Transverse colon (tissue), 4 donors: ENCODE results near the gene PDIA4. TPM values are rescaled to one million over a fixed set of nuclear protein-coding genes. Genes with fewer than 3 reads are reported as not detected.

Experiments used
- DNase-seq: peaks from one replicate; pipeline ENCODE4 v3.0.0-alpha.2; 2019
- H3K27ac ChIP-seq, 4 donors: fragments of 200-600 bp; sonication (generic); 2 replicates each; pipeline ENCODE4 v1.5.1; 2016 to 2018; ENCODE audit warnings: inconsistent platforms in 4 of 4
- H3K27me3 ChIP-seq: fragments of 200-600 bp; sonication (generic); 2 replicates; pipeline ENCODE4 v1.5.1; 2017; ENCODE audit warnings: inconsistent platforms
- H3K36me3 ChIP-seq, 4 donors: fragments of 200-600 bp; sonication (generic); 2 replicates each; pipeline ENCODE4 v1.5.1; 2017 to 2019; ENCODE audit warnings: inconsistent platforms in 4 of 4
- H3K4me1 ChIP-seq, 4 donors: fragments of 200-600 bp; sonication (generic); 2 replicates each; pipeline ENCODE4 v1.5.1; 2017 to 2020; ENCODE audit warnings: inconsistent platforms in 4 of 4
- H3K4me3 ChIP-seq, 4 donors: fragments of 200-600 bp; sonication (generic); 1 replicate in 1 of 4; 2 replicates in 3 of 4; pipeline versions ENCODE4 v1.5.1 to v1.6.1; 2017 to 2019; ENCODE audit warnings: inconsistent platforms in 4 of 4
- H3K9me3 ChIP-seq, 2 donors: fragments of 200-600 bp; sonication (generic); 2 replicates each; pipeline ENCODE4 v1.5.1; 2017 to 2019; ENCODE audit warnings: inconsistent platforms in 2 of 2
- CTCF ChIP-seq, 5 experiments: fragments of 200-600 bp in 3 of 5; fragments of 450-650 bp in 2 of 5; sonication (generic) in 3 of 5; IDR thresholded peaks; 1 replicate in 2 of 5; 2 replicates in 3 of 5; pipeline ENCODE4 v1.5.1; 2016 to 2017; ENCODE audit warnings: antibody characterized with exemption in 5 of 5, inconsistent platforms in 3 of 5, mild to moderate bottlenecking in 2 of 5, moderate library complexity in 1 of 5
- EP300 ChIP-seq: sonication (generic); formaldehyde crosslinking; IDR thresholded peaks from one replicate; pipeline ENCODE4 v1.6.1; 2017; ENCODE audit warnings: antibody characterized with exemption, low read depth
- POLR2A ChIP-seq: fragments of 450-650 bp; IDR thresholded peaks from one replicate; pipeline ENCODE4 v1.6.1; 2016; ENCODE audit warnings: antibody characterized with exemption, mild to moderate bottlenecking, moderate library complexity
- POLR2AphosphoS5 ChIP-seq, 3 donors: sonication (generic); formaldehyde crosslinking; IDR thresholded peaks; one replicate each; pipeline ENCODE4 v1.6.1; 2016; ENCODE audit warnings: antibody characterized with exemption in 3 of 3
- WGBS, 2 donors: methylation state at CpG; one replicate each; pipeline ENCODE4 v1.1.5; 2018; ENCODE audit warnings: low coverage in 1 of 2; 5-methylcytosine and 5-hydroxymethylcytosine counted together
- in situ Hi-C, 4 donors: fragments of 200-750 bp; cut with MboI; loops; one replicate each; pipeline versions ENCODE4 v1.15.0 to v1.15.1; 2017; ENCODE audit warnings: low sequenced_read_pairs in 3 of 4, low pct_ligation_motif_present in 1 of 4, low pct_unique_long_range_greater_than_20kb in 1 of 4
- intact Hi-C: fragments of 100-400 bp; cut with DNase I; formaldehyde crosslinking; loops from one replicate; pipeline ENCODE4 v1.15.1; 2023; ENCODE audit warnings: low total_unique reads
- total RNA-seq, 4 donors: library from RNA; depleted of rRNA; stranded (reverse); fragments of >200 nt; gene quantifications; one replicate each; pipeline ENCODE4 v1.1.0, GENCODE V29; 2016

PDIA4 gene
- total RNA-seq, 4 donors from 2014 or later: 44.5 to 79.5 (median 74.7) TPM

DNA sequence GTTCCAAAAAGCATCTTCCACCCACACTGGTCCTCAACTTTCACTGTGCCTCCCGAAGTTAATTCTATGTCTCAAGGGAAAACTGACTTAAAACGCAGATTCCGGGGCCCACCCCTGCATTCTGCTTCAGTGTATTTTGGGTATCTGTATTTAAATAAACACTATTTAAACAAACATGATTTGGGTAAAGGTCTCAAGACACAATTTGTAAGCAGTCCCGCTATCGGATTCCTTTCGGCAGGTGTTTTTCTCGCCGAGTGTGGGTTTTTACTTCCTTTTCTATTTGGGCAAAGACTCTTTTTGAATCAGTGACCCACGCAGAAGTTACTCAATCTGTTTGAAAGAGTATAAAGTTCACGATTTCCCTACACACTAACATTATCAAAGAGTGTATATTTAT lies 1.2 kb downstream of the PDIA4 start:
- Histone ChIP-seq H3K4me3 (peak overlapping the region in 3 of 4 donors; percentile 86 to 98 (median 91)), H3K9me3 (no peaks in the 10 kb centered on the region), H3K36me3 (no peaks in the 10 kb centered on the region), H3K27me3 (no peaks in the 10 kb centered on the region), H3K27ac (peak overlapping the region; percentile 95 to 98 (median 97)), H3K4me1 (peaks cover 7 to 29% (median 16%) of the 10 kb centered on the region in 4 donors)
- in situ Hi-C loops: no loop called here
- TF ChIP-seq CTCF (IDR thresholded peaks at IDR 0.05) (no peak), POLR2AphosphoS5 (IDR thresholded peaks at IDR 0.05) (no peak), POLR2A (no peak), EP300 (no peak)
- no peak for DNase-seq
- intact Hi-C loops: loop anchor here (10.0 kb wide), 1 partner anchor 688 kb away; a partner anchor contains a TSS
- 5 to 8% methylated on average over 5 to 10 of the region's 10 CpGs for WGBS, 2 donors

GRCh38 chr7:149023662-149024061 lies 4.6 kb downstream of the PDIA4 start:
- Histone ChIP-seq H3K27me3 (no peaks in the 10 kb centered on the region), H3K36me3 (peaks cover 0 to 13% (median 3%) of the 10 kb centered on the region in 4 donors), H3K4me1 (peaks cover 7 to 20% (median 13%) of the 10 kb centered on the region in 4 donors), H3K4me3 (no peak overlapping the region), H3K27ac (no peak overlapping the region), H3K9me3 (no peaks in the 10 kb centered on the region)
- in situ Hi-C loops: no loop called here
- TF ChIP-seq POLR2AphosphoS5 (IDR thresholded peaks at IDR 0.05) (no peak), POLR2A (no peak), EP300 (no peak)
- WGBS, 2 donors: 71 to 90% methylated on average over 5 to 7 of the region's 7 CpGs
- DNase-seq: no peak
- intact Hi-C loops: loop anchor here (10.0 kb wide), 1 partner anchor 691 kb away; a partner anchor contains a TSS

- Histone ChIP-seq H3K4me3 (no peak overlapping the region), H3K27ac (no peak overlapping the region), H3K4me1 (peaks cover 7 to 20% (median 13%) of the 10 kb centered on the region in 4 donors), H3K27me3 (no peaks in the 10 kb centered on the region), H3K36me3 (peaks cover 0 to 13% (median 3%) of the 10 kb centered on the region in 4 donors), H3K9me3 (no peaks in the 10 kb centered on the region)
- no peak for DNase-seq
- no peak for TF ChIP-seq POLR2A
- TF ChIP-seq EP300: no peak
- TF ChIP-seq CTCF (IDR thresholded peaks at IDR 0.05): no peak
- TF ChIP-seq POLR2AphosphoS5 (IDR thresholded peaks at IDR 0.05): no peak
- 78 to 100% methylated on average over 1 to 6 of the region's 6 CpGs for WGBS, 2 donors
- in situ Hi-C loops: no loop called here
- intact Hi-C loops: loop anchor here (10.0 kb wide), 1 partner anchor 692 kb away; a partner anchor contains a TSS
Observed at GRCh38 chr7:149022756-149023360, 5.4 kb downstream of the PDIA4 start.

- DNase-seq: no peak
- TF ChIP-seq POLR2AphosphoS5 (IDR thresholded peaks at IDR 0.05) (no peak), EP300 (no peak), POLR2A (no peak), CTCF (IDR thresholded peaks at IDR 0.05) (no peak)
- WGBS, 2 donors: 83 to 98% methylated on average over 11 to 12 of the region's 12 CpGs
- Histone ChIP-seq H3K4me1 (peaks cover 0 to 10% (median 4%) of the 10 kb centered on the region in 4 donors), H3K36me3 (peaks cover 0 to 16% (median 5%) of the 10 kb centered on the region in 4 donors), H3K4me3 (no peak overlapping the region), H3K27ac (no peak overlapping the region), H3K27me3 (no peaks in the 10 kb centered on the region), H3K9me3 (no peaks in the 10 kb centered on the region)
- in situ Hi-C loops: no loop called here
- intact Hi-C loops: loop anchor here (10.0 kb wide), 1 partner anchor 693 kb away; a partner anchor contains a TSS
Observed at GRCh38 chr7:149021725-149022062, 6.6 kb downstream of the PDIA4 start.
